GM18519 (cell line): ENCODE measurements around the gene MRPS10.
"Not testable (repeated sequence)": the region's sequence is repeated elsewhere in the genome, so short reads cannot be mapped to it uniquely, and the experiment has no call there.

Source experiments
- ATAC-seq: cut with Tn5 transposase; IDR thresholded peaks from one replicate; pipeline ENCODE4 v1.9.1; 2021; ENCODE audit warnings: mild to moderate bottlenecking, moderate library complexity; ENCODE audit not compliant: unreplicated experiment, low FRiP score

The MRPS10 gene

DNA sequence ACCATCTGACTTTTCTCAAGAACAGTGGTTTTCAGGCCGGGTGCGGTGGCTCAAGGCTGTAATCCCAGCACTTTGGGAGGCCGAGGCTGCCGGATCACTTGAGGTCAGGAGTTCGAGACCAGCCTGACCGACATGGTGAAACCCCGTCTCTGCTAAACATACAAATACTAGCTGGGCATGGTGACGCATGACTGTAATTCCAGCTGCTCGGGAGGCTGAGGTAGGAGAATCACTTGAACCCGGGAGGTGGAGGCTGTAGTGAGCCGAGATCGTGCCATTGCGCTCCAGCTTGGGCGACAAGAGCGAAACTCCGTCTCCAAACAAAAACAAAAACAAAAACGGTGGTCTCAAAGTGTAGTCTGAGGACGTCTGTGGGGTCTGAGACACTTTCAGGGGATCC, 1.2 kb downstream of the MRPS10 start:
- not testable (repeated sequence) for ATAC-seq

- no peak for ATAC-seq
Observed at GRCh38 chr6:42212442-42212841, 5.2 kb downstream of the MRPS10 start.

DNA sequence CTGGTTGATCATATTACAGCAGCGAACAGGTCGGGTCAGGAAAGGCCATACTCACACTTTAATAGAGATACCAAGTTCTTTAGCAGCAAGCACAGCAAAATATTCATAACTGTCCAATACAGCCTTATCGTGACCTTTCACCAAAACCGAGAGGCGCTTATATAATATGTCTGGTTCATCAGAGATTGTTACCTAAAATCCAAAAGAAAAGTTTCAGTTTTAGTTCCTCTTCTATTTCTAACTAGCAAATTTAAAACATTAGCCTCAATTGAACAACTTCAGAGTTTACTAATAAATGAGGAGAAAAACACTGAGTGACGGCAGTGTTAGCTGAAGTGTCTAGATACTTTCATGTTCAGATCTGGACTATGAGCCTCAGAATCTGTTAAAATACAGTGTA, 5.9 kb downstream of the MRPS10 start:
- no peak for ATAC-seq

DNA sequence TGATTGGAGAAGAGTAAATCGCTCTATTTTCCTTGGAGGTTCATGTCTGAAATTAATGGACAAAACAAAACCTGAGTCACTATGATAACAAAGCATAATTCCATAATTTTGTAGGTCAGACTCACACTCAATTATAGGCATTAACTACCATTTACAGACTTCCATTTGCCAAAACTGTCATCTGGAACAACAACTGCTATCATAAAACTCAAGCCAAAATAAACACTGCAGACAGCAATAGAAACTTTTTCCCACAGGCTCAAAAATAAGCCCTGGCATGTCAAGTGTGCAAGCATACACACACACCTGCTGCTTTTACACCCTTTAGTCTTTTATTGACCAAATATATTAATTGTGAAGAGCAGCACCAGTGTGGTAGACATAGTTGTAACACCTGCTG, 7.1 kb downstream of the MRPS10 start:
- no peak for ATAC-seq

DNA sequence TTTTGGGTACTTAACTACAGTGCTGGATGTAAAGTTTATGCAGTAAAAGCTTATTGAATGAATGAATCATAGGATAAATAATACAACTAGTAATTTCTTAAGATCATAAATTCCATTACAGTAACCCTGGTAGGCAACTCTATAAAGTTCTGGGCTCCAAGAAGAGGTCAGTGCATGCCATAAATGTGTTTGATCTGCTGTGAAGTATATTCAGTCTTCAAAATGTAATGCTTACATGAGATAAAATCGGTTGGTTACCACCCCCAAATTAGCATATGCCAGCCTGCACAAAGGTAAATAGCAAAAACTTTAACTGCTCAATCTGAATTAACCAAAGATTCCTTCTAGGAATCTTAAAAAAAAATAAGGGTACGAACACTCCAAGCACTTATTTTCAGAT, 10.1 kb downstream of the MRPS10 start:
- not testable (repeated sequence) for ATAC-seq

GRCh38 chr6:42204768-42205282, 12.8 kb downstream of the MRPS10 start:
- ATAC-seq = no peak

DNA sequence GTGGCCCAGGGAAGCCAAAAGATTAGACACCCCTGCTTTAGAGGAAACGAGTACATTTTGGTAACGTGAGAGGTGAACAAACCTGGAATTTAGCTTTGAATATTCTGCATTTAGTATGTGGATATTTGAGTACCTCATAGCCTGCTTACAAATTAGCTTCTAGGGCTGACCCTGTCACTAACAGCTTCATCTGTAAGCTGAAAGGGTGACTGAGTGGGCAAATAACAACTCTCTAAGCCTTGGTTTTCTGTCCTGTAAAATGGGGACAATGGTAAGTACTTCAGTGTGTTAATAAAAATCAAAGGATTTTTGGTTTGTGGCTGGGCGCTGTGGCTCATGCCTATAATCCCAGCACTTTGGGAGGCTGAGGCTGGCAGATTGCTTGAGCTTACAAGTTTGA, 14.5 kb downstream of the MRPS10 start:
- no peak for ATAC-seq

DNA sequence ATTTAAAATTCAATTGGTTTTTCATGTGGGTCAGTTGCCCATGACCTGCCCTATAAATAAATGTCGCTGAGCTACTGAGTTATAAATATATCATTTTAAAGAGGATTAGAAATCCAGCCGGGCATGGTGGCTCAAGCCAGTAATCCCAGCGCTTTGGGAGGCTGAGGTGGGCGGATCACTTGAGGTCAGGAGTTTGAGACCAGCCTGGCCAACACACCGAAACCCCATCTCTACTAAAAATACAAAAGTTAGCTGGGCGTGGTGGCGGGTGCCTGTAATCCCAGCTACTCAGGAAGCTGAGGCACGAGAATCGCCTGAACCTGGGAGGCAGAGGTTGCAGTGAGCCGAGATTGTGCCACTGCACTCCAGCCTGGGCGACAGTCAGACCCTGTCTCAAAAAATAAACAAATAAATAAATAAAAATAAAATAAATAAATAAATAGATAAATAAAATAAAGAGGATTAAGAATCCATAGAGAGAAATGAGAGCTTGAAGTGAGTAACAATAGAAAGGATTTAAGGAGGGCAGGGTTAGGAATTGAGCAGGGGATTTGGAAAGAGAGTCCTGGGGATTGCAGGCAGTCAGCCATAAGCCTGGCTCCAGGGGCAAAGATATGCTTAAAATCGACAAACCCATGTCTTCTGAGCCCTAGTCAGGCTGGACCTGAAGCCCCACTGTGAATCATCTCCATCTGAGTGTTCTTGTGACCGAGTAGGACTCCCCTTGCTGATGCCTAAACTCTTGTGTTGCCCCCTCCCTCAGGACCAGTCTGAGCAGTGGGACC, 15.3 kb downstream of the MRPS10 start:
- not testable (repeated sequence) for ATAC-seq

DNA sequence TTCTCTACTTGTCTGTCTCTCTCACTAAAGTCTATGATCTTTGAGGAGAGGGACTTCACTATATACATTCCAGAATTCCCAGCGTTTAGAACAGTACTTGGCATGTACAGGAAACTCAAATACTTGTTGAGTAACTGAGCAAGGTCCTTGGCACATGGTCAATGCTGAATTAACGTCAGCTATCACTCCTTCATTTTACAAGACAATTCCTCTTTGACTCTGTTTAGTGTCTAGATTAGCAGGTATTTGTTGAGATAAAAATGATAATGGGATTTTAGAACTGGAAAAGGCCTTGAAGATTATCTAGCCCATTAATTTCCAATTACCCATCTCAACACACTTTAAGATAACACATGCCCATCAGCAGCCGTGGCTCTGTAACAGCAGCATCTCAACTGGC, 16.3 kb downstream of the MRPS10 start:
- no peak for ATAC-seq

DNA sequence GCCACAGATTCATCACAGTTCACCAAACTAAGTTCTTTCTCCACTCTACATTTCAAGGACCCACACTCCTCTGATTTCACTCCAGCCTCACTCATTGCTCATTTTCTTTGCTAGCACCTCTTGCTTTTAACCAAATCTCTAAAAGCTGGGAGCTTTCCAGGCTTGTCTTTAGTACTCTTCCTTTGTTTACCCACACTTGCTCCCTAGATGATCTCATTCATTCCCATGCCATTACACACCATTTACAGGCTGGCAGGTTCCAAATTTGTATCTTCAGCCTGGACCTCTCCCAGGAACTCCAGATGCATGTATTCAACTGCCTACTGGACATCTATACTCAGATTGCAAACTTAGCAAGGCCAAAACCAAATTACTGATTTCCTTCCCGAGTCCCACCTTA, 17.6 kb downstream of the MRPS10 start:
- ATAC-seq = no peak

- ATAC-seq = no peak
Observed at GRCh38 chr6:42199106-42199981, 18.3 kb downstream of the MRPS10 start.

- no peak for ATAC-seq
Observed at GRCh38 chr6:42197555-42198362, 19.9 kb downstream of the MRPS10 start.

- no peak for ATAC-seq
Observed at GRCh38 chr6:42195415-42195814, 22.2 kb downstream of the MRPS10 start.

- no peak for ATAC-seq
Observed at GRCh38 chr6:42194056-42194455, 23.6 kb downstream of the MRPS10 start.

DNA sequence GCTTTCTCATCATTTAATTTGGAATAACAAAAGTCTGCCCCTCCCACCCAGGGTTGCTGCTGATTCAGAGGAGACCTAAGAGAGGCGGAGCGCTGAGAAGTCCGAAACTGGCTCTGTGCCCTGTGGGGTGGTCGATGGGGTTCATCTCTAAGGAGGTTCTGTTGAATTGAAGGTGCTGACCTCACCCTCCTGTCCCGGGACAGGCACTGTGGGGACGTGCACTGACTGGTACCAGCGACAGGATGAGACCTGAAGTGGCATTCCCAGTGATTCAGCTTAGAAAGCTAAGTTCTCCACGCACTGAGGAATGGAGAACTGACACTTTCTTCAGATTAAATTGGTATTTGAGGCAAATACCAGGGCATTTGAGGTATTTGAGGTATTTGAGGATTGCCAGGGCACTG, 24.2 kb downstream of the MRPS10 start:
- no peak for ATAC-seq

GRCh38 chr6:42192385-42192784, 25.3 kb downstream of the MRPS10 start:
- not testable (repeated sequence) for ATAC-seq

GRCh38 chr6:42190554-42191183, 27.0 kb downstream of the MRPS10 start:
- no peak for ATAC-seq

- no peak for ATAC-seq
Observed at GRCh38 chr6:42188406-42188805, 29.3 kb downstream of the MRPS10 start.

DNA sequence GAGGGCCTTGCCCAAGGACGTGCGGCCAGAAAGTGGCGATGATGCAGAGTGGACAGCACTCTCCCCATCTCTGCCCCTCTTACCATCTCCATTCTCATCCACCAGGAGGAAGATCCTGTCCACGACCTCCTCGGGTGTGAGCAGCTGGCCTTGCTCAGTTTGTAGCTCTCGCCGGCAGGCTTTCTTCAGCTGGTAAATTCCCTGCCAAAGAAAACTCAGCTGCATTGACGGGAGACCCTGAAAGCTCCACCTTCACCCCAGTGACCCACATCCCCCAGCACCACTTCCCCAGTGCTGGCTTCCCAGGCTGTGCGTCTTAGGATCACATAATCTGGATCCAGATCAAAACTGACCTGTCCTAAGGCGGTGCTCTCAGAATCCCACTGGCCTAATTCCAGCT, 32.1 kb downstream of the MRPS10 start:
- no peak for ATAC-seq

- ATAC-seq = no peak
Observed at GRCh38 chr6:42184475-42184874, 33.2 kb downstream of the MRPS10 start.
